GM06990 (cell line): ENCODE data around the gene DFFA.
"Not testable (repeated sequence)": the region's sequence is repeated elsewhere in the genome, so short reads cannot be mapped to it uniquely, and the experiment has no call there.

Source experiments
- DNase-seq: peaks from one replicate; pipeline ENCODE4 v3.0.0-alpha.2; 2011; ENCODE audit not compliant: insufficient read length; ENCODE audit errors: extremely low read depth
- H3K27me3 ChIP-seq: replicated peaks from 2 replicates; pipeline ENCODE4 v1.6.0; 2011; ENCODE audit warnings: low read length; ENCODE audit not compliant: control insufficient read depth, insufficient read depth
- H3K36me3 ChIP-seq: 2 replicates; pipeline ENCODE4 v1.5.1; 2011; ENCODE audit warnings: low read length; ENCODE audit not compliant: control insufficient read depth, insufficient read depth
- H3K4me3 ChIP-seq: replicated peaks from 2 replicates; pipeline ENCODE4 v1.5.1; 2011; ENCODE audit warnings: low read depth, mild to moderate bottlenecking, control low read depth, low read length
- CTCF ChIP-seq: IDR thresholded peaks from 2 replicates; pipeline ENCODE4 v1.5.1; 2011; ENCODE audit warnings: low read length, control low read depth, mild to moderate bottlenecking, inconsistent platforms; ENCODE audit not compliant: insufficient read depth, poor library complexity, severe bottlenecking

Gene DFFA

GRCh38 chr1:10507111-10507879, 35.0 kb upstream of the DFFA start:
- H3K27me3 ChIP-seq: no peaks in the 10 kb centered on the region
- H3K4me3 ChIP-seq: no peak overlapping the region
- no peaks in the 10 kb centered on the region; the same call in 1 of the 2 replicates for H3K36me3 ChIP-seq
- DNase-seq: no peak
- TF ChIP-seq CTCF: peak; percentile 89

GRCh38 chr1:10506677-10507047, 34.3 kb upstream of the DFFA start:
- DNase-seq: no peak
- no peaks in the 10 kb centered on the region for H3K27me3 ChIP-seq
- TF ChIP-seq CTCF: no peak
- no peaks in the 10 kb centered on the region; the same call in 1 of the 2 replicates for H3K36me3 ChIP-seq
- H3K4me3 ChIP-seq: no peak overlapping the region

GRCh38 chr1:10506046-10506676, 33.8 kb upstream of the DFFA start:
- not testable (repeated sequence) for H3K36me3 ChIP-seq, H3K4me3 ChIP-seq, DNase-seq, H3K27me3 ChIP-seq

GRCh38 chr1:10504249-10504648, 31.9 kb upstream of the DFFA start:
- Histone ChIP-seq H3K4me3 (no peak overlapping the region), H3K27me3 (no peaks in the 10 kb centered on the region), H3K36me3 (no peaks in the 10 kb centered on the region; the same call in 1 of the 2 replicates)
- no peak for DNase-seq
- no peak for TF ChIP-seq CTCF

- no peak for DNase-seq
- no peaks in the 10 kb centered on the region for H3K27me3 ChIP-seq
- H3K4me3 ChIP-seq: no peak overlapping the region
- H3K36me3 ChIP-seq: no peaks in the 10 kb centered on the region; the same call in 1 of the 2 replicates
- TF ChIP-seq CTCF: no peak
These were observed 29.9 kb upstream of the DFFA start for GRCh38 chr1:10502206-10502605.

- Histone ChIP-seq H3K36me3 (peaks cover 4% of the 10 kb centered on the region; the same call in 1 of the 2 replicates), H3K27me3 (no peaks in the 10 kb centered on the region), H3K4me3 (no peak overlapping the region)
- no peak for TF ChIP-seq CTCF
- DNase-seq: no peak
These were observed 25.9 kb upstream of the DFFA start for GRCh38 chr1:10498231-10498630.
